HepG2 (cell line): ENCODE measurements around the gene P4HB. TPM values are rescaled to one million over a fixed set of nuclear protein-coding genes. Genes with fewer than 3 reads are reported as not detected.

Source experiments
- ATF1 ChIP-seq: IDR thresholded peaks from 2 replicates; pipeline ENCODE4 v1.6.1; 2016; ENCODE audit warnings: mild to moderate bottlenecking, control low read depth
- CHCHD3 ChIP-seq: sonication (generic); formaldehyde crosslinking; IDR thresholded peaks from 2 replicates; pipeline ENCODE4 v1.8.0; 2022; ENCODE audit warnings: mild to moderate bottlenecking, missing genetic modification reagents, moderate library complexity
- EZH2 ChIP-seq: conservative IDR thresholded peaks from 2 replicates; pipeline ENCODE4 v1.6.1; 2012; ENCODE audit warnings: mild to moderate bottlenecking, low read depth, low read length, moderate library complexity
- FOSL2 ChIP-seq: sonication (generic); formaldehyde crosslinking; IDR thresholded peaks from 2 replicates; pipeline ENCODE4 v1.4.0; 2020; ENCODE audit warnings: missing genetic modification reagents
- FOXP1 ChIP-seq, 2 experiments: fragments of 450-650 bp in 1 of 2; IDR thresholded peaks; 2 replicates each; pipeline ENCODE4 v1.6.1; 2017 to 2018; ENCODE audit warnings: antibody characterized with exemption in 1 of 2
- NPAS2 ChIP-seq: sonication (generic); formaldehyde crosslinking; IDR thresholded peaks from 2 replicates; pipeline ENCODE4 v1.8.0; 2022; ENCODE audit warnings: mild to moderate bottlenecking, missing genetic modification reagents, borderline replicate concordance
- RFX5 ChIP-seq: IDR thresholded peaks from 2 replicates; pipeline ENCODE4 v1.6.1; 2011; ENCODE audit warnings: low read depth, low read length, improper control_type of control experiment
- SMAD9 ChIP-seq: sonication (generic); formaldehyde crosslinking; IDR thresholded peaks from 2 replicates; pipeline ENCODE4 v1.5.1; 2020; ENCODE audit warnings: mild to moderate bottlenecking, missing genetic modification reagents
- SNAI1 ChIP-seq: sonication (generic); formaldehyde crosslinking; IDR thresholded peaks from 2 replicates; pipeline ENCODE4 v1.5.0; 2020; ENCODE audit warnings: mild to moderate bottlenecking, missing genetic modification reagents, borderline replicate concordance
- TGIF2 ChIP-seq: IDR thresholded peaks from 2 replicates; pipeline ENCODE4 v1.6.1; 2016; ENCODE audit warnings: control low read depth, missing compliant biosample characterization
- TOPORS ChIP-seq: sonication (generic); formaldehyde crosslinking; IDR thresholded peaks from 2 replicates; pipeline ENCODE4 v1.8.0; 2023; ENCODE audit warnings: mild to moderate bottlenecking, missing genetic modification reagents
- ZNF350 ChIP-seq: sonication (generic); formaldehyde crosslinking; IDR thresholded peaks from 2 replicates; pipeline ENCODE4 v1.4.0; 2020; ENCODE audit warnings: mild to moderate bottlenecking, low read depth, missing genetic modification reagents, borderline replicate concordance
- ZNF530 ChIP-seq: sonication (generic); formaldehyde crosslinking; IDR thresholded peaks from 2 replicates; pipeline ENCODE4 v1.5.0; 2020; ENCODE audit warnings: low read depth, mild to moderate bottlenecking, missing genetic modification reagents
- ZNF713 ChIP-seq: sonication (generic); formaldehyde crosslinking; IDR thresholded peaks from 2 replicates; pipeline ENCODE4 v1.4.0; 2020; ENCODE audit warnings: mild to moderate bottlenecking, missing genetic modification reagents
- ZNF790 ChIP-seq: sonication (generic); formaldehyde crosslinking; IDR thresholded peaks from 2 replicates; pipeline ENCODE4 v1.8.0; 2022; ENCODE audit warnings: missing genetic modification reagents, mild to moderate bottlenecking, borderline replicate concordance
- ZNF841 ChIP-seq: sonication (generic); formaldehyde crosslinking; IDR thresholded peaks from 2 replicates; pipeline ENCODE4 v1.8.1; 2023; ENCODE audit warnings: missing genetic modification reagents, borderline replicate concordance
- ZSCAN30 ChIP-seq: sonication (generic); formaldehyde crosslinking; IDR thresholded peaks from 2 replicates; pipeline ENCODE4 v1.5.0; 2020; ENCODE audit warnings: mild to moderate bottlenecking, missing genetic modification reagents
- polyA plus RNA-seq, 8 experiments: library from polyadenylated mRNA; depleted of rRNA in 3 of 8; stranded (reverse) in 7 of 8; unstranded in 1 of 8; fragments of >200 nt; fragmentation: Illumina TruSeq in 4 of 8; extraction: Trizol in 4 of 8; gene quantifications; 2 replicates each; pipeline versions ENCODE4 v1.2.1 to v1.2.3, GENCODE V29; 2011 to 2016; ENCODE audit warnings: low read depth in 4 of 8, missing spikeins in 1 of 8, mixed read lengths in 1 of 8; ENCODE audit not compliant: insufficient read depth in 1 of 8
- total RNA-seq, 5 experiments: library from RNA; depleted of rRNA; stranded (reverse); fragments of >200 nt; fragmentation: Illumina TruSeq; extraction: Trizol; gene quantifications; 2 replicates each; pipeline ENCODE4 v1.2.3, GENCODE V29; 2016; ENCODE audit warnings: low read depth in 1 of 5
- TF ChIP-seq, protein P1 (sequence below): sonication (generic); formaldehyde crosslinking; IDR thresholded peaks from 2 replicates; pipeline ENCODE4 v1.5.0; 2020; ENCODE audit warnings: missing genetic modification reagents
- TF ChIP-seq, protein P2 (sequence below): sonication (generic); formaldehyde crosslinking; IDR thresholded peaks from 2 replicates; pipeline ENCODE4 v1.8.1; 2022; ENCODE audit warnings: mild to moderate bottlenecking, missing genetic modification reagents
- TF ChIP-seq, protein P3 (sequence below): sonication (generic); formaldehyde crosslinking; IDR thresholded peaks from 2 replicates; pipeline ENCODE4 v1.5.0; 2020; ENCODE audit warnings: mild to moderate bottlenecking, missing genetic modification reagents
- TF ChIP-seq, protein P4 (sequence below): sonication (generic); formaldehyde crosslinking; IDR thresholded peaks from 2 replicates; pipeline ENCODE4 v1.4.0; 2020; ENCODE audit warnings: missing genetic modification reagents

The P4HB gene
- total and polyA plus RNA-seq, 2 of the 13 experiments (the other 11 are each of a cell fraction or from before 2014, with no cell fraction given): 185 to 782 TPM

DNA sequence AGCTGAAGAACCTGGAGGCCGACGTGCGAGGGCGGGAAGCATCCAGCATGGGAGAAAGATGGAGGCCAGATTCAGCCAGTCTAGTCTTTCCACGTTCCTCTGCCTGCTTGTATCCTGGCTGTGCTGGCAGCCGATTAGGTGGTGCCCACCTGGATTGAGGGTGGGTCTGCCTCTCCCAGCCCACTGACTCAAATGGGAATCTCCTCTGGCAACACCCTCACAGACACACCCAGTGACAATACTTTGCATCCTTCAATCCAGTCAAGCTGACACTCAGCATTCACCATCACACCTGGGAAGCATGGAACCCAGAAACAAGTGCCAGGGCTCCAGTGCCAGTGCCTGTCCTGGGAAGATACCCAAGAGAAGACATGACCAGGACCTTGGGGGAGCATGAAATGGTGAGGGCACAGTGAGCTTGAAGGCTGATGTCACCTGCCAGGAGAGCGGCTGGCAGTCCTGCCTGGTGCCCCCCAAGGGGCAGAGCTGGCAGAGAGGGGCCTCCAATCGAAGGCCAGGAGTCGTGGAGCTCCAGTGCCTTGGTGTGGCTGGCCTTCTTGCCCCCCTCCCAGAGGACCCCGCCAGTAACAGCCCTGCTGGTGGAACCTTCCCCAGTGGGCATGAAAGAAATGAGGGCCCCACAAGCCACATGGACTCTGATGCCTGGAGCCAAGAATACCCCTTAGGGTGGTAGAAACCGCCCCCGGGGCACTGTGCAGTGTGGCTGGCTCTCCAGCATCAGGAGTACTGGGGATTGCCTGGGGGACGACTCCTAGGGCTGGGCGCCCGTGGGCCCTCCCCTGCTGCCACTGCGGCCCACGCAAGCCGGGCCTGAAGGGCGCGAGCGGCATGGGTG is 41.1 kb upstream of the P4HB start (continued):
- TF ChIP-seq, protein P1, sequence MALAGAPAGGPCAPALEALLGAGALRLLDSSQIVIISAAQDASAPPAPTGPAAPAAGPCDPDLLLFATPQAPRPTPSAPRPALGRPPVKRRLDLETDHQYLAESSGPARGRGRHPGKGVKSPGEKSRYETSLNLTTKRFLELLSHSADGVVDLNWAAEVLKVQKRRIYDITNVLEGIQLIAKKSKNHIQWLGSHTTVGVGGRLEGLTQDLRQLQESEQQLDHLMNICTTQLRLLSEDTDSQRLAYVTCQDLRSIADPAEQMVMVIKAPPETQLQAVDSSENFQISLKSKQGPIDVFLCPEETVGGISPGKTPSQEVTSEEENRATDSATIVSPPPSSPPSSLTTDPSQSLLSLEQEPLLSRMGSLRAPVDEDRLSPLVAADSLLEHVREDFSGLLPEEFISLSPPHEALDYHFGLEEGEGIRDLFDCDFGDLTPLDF (CRISPR knock-in tag): 0 out of 2 replicates have a peak, but pooled peaks have one; percentile 17
- TF ChIP-seq ZNF350 (CRISPR knock-in tag): peak; percentile 80
- TF ChIP-seq EZH2: no peak
- no peak for TF ChIP-seq RFX5
- TF ChIP-seq ZNF790: no peak
- TF ChIP-seq FOSL2 (CRISPR knock-in tag): no peak
- no peak for TF ChIP-seq ZSCAN30 (CRISPR knock-in tag)
- TF ChIP-seq CHCHD3 (CRISPR knock-in tag): peak; percentile 68; the same call in 1 of the 2 replicates
- no peak for TF ChIP-seq SMAD9 (CRISPR knock-in tag)
- TF ChIP-seq FOXP1 (IDR thresholded peaks at IDR 0.05): no peak
- no peak for TF ChIP-seq FOXP1 (CRISPR knock-in tag; IDR thresholded peaks at IDR 0.05)
- TF ChIP-seq ZNF530 (CRISPR knock-in tag): no peak
- TF ChIP-seq, protein P2, sequence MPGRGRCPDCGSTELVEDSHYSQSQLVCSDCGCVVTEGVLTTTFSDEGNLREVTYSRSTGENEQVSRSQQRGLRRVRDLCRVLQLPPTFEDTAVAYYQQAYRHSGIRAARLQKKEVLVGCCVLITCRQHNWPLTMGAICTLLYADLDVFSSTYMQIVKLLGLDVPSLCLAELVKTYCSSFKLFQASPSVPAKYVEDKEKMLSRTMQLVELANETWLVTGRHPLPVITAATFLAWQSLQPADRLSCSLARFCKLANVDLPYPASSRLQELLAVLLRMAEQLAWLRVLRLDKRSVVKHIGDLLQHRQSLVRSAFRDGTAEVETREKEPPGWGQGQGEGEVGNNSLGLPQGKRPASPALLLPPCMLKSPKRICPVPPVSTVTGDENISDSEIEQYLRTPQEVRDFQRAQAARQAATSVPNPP (CRISPR knock-in tag): no peak
- TF ChIP-seq SNAI1: no peak
- no peak for TF ChIP-seq ZNF713
- TF ChIP-seq TOPORS (CRISPR knock-in tag): no peak; the same call in 1 of the 2 replicates
- TF ChIP-seq, protein P3, sequence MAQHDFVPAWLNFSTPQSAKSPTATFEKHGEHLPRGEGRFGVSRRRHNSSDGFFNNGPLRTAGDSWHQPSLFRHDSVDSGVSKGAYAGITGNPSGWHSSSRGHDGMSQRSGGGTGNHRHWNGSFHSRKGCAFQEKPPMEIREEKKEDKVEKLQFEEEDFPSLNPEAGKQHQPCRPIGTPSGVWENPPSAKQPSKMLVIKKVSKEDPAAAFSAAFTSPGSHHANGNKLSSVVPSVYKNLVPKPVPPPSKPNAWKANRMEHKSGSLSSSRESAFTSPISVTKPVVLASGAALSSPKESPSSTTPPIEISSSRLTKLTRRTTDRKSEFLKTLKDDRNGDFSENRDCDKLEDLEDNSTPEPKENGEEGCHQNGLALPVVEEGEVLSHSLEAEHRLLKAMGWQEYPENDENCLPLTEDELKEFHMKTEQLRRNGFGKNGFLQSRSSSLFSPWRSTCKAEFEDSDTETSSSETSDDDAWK (CRISPR knock-in tag): no peak
- no peak for TF ChIP-seq ZNF841 (CRISPR knock-in tag)
- TF ChIP-seq NPAS2 (CRISPR knock-in tag): no peak
- TF ChIP-seq, protein P4, sequence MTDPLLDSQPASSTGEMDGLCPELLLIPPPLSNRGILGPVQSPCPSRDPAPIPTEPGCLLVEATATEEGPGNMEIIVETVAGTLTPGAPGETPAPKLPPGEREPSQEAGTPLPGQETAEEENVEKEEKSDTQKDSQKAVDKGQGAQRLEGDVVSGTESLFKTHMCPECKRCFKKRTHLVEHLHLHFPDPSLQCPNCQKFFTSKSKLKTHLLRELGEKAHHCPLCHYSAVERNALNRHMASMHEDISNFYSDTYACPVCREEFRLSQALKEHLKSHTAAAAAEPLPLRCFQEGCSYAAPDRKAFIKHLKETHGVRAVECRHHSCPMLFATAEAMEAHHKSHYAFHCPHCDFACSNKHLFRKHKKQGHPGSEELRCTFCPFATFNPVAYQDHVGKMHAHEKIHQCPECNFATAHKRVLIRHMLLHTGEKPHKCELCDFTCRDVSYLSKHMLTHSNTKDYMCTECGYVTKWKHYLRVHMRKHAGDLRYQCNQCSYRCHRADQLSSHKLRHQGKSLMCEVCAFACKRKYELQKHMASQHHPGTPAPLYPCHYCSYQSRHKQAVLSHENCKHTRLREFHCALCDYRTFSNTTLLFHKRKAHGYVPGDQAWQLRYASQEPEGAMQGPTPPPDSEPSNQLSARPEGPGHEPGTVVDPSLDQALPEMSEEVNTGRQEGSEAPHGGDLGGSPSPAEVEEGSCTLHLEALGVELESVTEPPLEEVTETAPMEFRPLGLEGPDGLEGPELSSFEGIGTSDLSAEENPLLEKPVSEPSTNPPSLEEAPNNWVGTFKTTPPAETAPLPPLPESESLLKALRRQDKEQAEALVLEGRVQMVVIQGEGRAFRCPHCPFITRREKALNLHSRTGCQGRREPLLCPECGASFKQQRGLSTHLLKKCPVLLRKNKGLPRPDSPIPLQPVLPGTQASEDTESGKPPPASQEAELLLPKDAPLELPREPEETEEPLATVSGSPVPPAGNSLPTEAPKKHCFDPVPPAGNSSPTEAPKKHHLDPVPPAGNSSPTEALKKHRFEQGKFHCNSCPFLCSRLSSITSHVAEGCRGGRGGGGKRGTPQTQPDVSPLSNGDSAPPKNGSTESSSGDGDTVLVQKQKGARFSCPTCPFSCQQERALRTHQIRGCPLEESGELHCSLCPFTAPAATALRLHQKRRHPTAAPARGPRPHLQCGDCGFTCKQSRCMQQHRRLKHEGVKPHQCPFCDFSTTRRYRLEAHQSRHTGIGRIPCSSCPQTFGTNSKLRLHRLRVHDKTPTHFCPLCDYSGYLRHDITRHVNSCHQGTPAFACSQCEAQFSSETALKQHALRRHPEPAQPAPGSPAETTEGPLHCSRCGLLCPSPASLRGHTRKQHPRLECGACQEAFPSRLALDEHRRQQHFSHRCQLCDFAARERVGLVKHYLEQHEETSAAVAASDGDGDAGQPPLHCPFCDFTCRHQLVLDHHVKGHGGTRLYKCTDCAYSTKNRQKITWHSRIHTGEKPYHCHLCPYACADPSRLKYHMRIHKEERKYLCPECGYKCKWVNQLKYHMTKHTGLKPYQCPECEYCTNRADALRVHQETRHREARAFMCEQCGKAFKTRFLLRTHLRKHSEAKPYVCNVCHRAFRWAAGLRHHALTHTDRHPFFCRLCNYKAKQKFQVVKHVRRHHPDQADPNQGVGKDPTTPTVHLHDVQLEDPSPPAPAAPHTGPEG: no peak
- no peak for TF ChIP-seq ATF1
- 0 out of 2 replicates have a peak, but pooled peaks have one; percentile 36 for TF ChIP-seq TGIF2 (CRISPR knock-in tag)
